ENCODE measurements around the gene CUX1.

CUX1 gene

GRCh38 chr7:102191556-102192379, 374.3 kb downstream of the CUX1 start:
- no peak for FAIRE-seq
- no peak for DNase-seq (ENCODE audit: insufficient read length, low spot score)

- DNase-seq (ENCODE audit: insufficient read length, low spot score) (no peak), FAIRE-seq (no peak)
Measured at GRCh38 chr7:102192790-102193189, 375.4 kb downstream of the CUX1 start.

- FAIRE-seq (no peak), DNase-seq (ENCODE audit: insufficient read length, low spot score) (no peak)
Measured at GRCh38 chr7:102193806-102194205, 376.4 kb downstream of the CUX1 start.

GRCh38 chr7:102195361-102195760, 377.9 kb downstream of the CUX1 start:
- no peak for FAIRE-seq
- DNase-seq (ENCODE audit: insufficient read length, low spot score): no peak

GRCh38 chr7:102196028-102196427, 378.6 kb downstream of the CUX1 start:
- no peak for DNase-seq (ENCODE audit: insufficient read length, low spot score)
- no peak for FAIRE-seq

- DNase-seq (ENCODE audit: insufficient read length, low spot score) (no peak), FAIRE-seq (no peak)
Measured at GRCh38 chr7:102197161-102197560, 379.7 kb downstream of the CUX1 start.

- FAIRE-seq: no peak
- DNase-seq (ENCODE audit: insufficient read length, low spot score): no peak
Measured at GRCh38 chr7:102197599-102197998, 380.2 kb downstream of the CUX1 start.

- FAIRE-seq (no peak), DNase-seq (ENCODE audit: insufficient read length, low spot score) (no peak)
Measured at GRCh38 chr7:102198417-102198956, 381.1 kb downstream of the CUX1 start.

GRCh38 chr7:102201576-102201975, 384.1 kb downstream of the CUX1 start:
- no peak for DNase-seq (ENCODE audit: insufficient read length, low spot score)
- FAIRE-seq: no peak

GRCh38 chr7:102202556-102202955, 385.1 kb downstream of the CUX1 start:
- no peak for FAIRE-seq
- no peak for DNase-seq (ENCODE audit: insufficient read length, low spot score)

GRCh38 chr7:102203218-102203617, 385.8 kb downstream of the CUX1 start:
- DNase-seq (ENCODE audit: insufficient read length, low spot score) (no peak), FAIRE-seq (no peak)

GRCh38 chr7:102204212-102204611, 386.8 kb downstream of the CUX1 start:
- DNase-seq (ENCODE audit: insufficient read length, low spot score): no peak
- no peak for FAIRE-seq

GRCh38 chr7:102205915-102206314, 388.5 kb downstream of the CUX1 start:
- FAIRE-seq: no peak
- DNase-seq (ENCODE audit: insufficient read length, low spot score): no peak

- DNase-seq (ENCODE audit: insufficient read length, low spot score) (no peak), FAIRE-seq (no peak)
Measured at GRCh38 chr7:102208826-102209225, 391.4 kb downstream of the CUX1 start.

- FAIRE-seq: no peak
- DNase-seq (ENCODE audit: insufficient read length, low spot score): no peak
Measured at GRCh38 chr7:102210787-102211186, 393.4 kb downstream of the CUX1 start.

- FAIRE-seq: no peak
- DNase-seq (ENCODE audit: insufficient read length, low spot score): no peak
Measured at GRCh38 chr7:102211590-102212550, 394.4 kb downstream of the CUX1 start.

GRCh38 chr7:102214477-102215072, 397.1 kb downstream of the CUX1 start:
- DNase-seq (ENCODE audit: insufficient read length, low spot score): no peak
- no peak for FAIRE-seq

- DNase-seq (ENCODE audit: insufficient read length, low spot score) (no peak), FAIRE-seq (no peak)
Measured at GRCh38 chr7:102215256-102215655, 397.8 kb downstream of the CUX1 start.

- FAIRE-seq: no peak
- DNase-seq (ENCODE audit: insufficient read length, low spot score): no peak
Measured at GRCh38 chr7:102215711-102216110, 398.3 kb downstream of the CUX1 start.

GRCh38 chr7:102216573-102217314, 399.3 kb downstream of the CUX1 start:
- DNase-seq (ENCODE audit: insufficient read length, low spot score) (no peak), FAIRE-seq (no peak)
